C1 segment of cervical spinal cord (tissue), 14 donors: ENCODE results near the gene LACTB.
A peak's percentile ranks its signal among the peaks of the same experiment; 100 is the strongest.

ENCODE experiments used
- DNase-seq, 14 donors: peaks; one replicate each; lab custom pipeline; 2025; lab: John Stamatoyannopoulos, UW

LACTB gene, protein sequence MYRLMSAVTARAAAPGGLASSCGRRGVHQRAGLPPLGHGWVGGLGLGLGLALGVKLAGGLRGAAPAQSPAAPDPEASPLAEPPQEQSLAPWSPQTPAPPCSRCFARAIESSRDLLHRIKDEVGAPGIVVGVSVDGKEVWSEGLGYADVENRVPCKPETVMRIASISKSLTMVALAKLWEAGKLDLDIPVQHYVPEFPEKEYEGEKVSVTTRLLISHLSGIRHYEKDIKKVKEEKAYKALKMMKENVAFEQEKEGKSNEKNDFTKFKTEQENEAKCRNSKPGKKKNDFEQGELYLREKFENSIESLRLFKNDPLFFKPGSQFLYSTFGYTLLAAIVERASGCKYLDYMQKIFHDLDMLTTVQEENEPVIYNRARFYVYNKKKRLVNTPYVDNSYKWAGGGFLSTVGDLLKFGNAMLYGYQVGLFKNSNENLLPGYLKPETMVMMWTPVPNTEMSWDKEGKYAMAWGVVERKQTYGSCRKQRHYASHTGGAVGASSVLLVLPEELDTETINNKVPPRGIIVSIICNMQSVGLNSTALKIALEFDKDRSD

DNA sequence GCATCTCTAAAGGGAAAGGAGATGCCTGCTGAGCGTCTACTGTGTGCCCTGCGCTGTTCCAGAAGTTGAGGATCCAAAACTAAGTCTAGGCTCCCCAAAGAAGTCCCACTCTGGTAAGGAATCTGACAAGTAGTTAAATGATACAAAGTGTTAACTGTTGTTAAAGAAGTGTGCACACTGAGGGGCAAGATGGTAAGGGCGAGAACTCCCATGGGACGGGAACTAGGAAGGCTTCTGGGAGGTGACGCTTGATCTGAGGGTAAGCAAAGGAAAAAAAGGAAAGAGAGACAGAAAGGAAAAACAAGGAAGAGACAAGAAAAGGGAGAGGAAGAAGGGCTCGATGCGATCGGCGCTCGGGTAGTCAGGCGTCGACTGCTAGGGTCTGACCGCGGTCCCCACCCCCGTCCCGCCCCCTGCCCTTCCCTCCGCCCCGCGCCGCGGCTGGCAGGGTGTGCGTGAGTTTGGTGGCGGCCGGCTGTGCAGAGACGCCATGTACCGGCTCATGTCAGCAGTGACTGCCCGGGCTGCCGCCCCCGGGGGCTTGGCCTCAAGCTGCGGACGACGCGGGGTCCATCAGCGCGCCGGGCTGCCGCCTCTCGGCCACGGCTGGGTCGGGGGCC, at the start of gene LACTB:
Gene LACTB, plus strand, starts transcription at position 480 of the 620 bp plus-strand sequence. Its CDS starts 11 bp downstream, at position 491.
- DNase-seq, result peak; percentile 20 to 85 (median 76)

GRCh38 chr15:63072023-63072650, 49.5 kb upstream of the LACTB start:
- DNase-seq, result no peak

DNA sequence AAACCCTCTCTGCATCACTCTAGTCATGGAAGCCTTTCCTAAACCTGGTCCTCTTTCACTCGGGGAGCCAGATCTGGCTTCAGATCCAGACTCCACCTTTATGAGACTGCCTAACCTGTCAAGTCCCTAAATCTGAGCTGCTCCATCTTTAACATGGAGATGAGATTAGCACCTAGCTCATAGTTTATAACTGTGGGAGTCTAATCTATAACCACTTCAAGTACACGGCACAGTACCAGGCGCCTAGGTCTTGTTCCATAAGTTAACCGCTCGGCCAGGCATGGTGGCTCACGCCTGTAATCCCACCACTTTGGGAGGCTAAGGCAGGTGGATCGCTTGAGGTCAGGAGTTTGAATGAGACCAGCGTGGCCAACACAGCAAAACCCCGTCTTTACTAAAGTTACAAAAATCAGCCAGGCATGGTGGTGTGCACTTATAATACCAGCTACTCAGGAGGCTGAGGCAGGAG, 48.8 kb upstream of the LACTB start:
- DNase-seq, result no peak

- no peak for DNase-seq
Observed at GRCh38 chr15:63073497-63074172, 48.0 kb upstream of the LACTB start.

- no peak for DNase-seq
Observed at GRCh38 chr15:63075015-63075983, 46.4 kb upstream of the LACTB start.

DNA sequence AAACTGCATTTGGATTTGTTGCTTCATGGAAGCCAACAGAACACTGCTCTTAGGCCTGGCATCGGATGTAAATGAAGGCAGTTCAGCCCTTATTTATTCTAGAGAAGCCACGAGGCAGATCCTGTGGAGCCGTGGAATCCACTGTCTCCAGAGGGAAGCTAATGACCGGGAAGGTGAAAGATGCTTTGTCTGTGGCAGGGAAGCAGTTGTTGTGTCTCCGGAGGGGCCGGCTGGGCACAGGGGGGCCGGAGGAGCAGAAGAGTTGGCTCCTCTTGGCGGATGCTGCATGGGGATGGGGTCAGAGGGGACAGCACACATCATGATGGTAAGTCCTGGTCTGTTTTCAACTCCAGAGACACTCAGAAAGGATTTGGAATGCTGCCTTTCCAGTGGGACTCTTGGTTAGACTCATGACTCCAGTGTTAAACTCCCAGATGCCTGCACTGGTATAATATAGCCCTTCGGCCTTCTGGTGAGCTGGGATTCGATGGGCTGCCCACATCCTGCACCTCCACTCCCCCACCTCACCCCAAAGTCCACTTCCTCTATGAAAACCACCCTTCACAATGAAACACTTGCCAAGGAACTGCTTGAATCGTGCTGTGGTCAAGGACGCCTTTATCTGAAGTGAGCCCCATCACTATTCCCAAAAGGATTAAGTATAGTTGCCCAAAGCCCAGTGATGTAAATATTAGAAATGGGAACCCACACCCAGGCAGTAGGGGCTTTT, 45.5 kb upstream of the LACTB start:
- DNase-seq, result no peak

- no peak for DNase-seq
Observed at GRCh38 chr15:63076714-63077046, 45.0 kb upstream of the LACTB start.

DNA sequence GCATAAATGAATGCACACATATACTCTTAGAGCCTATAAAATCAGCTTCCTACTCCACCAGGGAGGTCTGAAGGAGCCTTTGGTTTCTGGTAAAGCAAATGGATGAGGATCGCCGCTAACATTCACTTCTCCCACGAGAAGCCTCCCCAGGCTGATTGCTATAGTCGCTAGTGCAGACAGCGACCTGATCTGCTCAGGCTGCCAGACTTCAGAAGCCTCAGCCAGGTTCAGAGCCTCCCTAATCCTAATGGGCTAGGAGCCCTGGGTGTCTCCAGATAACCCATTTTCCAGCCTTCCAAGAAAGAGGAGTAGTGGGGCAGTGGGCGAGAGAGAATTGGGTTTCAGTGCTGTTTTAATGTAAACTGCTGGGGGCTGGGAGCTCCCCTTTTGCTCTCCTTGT, 43.7 kb upstream of the LACTB start:
- DNase-seq, result no peak

DNA sequence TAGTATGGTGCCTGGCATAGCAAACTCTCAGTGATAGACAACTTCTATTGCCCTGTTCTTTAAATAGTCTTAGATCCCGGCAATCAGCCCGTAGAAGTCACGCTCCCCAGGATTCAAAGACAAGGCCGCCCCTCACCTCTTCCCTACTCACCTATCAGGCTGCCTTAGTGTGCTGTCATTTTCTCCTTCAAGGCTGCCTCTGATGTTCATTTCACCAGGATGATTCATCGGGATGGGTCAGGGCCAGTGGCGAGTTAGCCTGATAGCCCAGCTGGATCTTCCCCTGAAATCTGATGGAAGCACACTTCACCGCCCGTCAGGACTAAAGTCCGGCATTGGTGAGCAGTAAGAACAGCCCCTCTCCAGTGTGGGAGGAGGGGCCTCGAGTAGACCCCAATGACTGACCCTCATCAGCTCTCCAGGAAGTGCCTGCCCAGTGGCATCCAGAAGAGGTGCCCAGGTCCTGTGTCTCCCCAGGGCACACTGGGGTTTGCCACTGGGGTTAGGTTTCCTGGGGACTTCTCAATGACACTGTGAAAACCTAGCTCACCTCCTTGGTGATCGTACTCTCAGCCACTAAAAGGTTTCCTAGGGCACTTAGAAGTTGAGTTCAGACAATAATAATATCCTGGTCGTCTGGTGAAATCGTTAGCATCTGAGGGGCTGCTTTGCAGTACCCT, 41.6 kb upstream of the LACTB start:
- DNase-seq, result no peak

- DNase-seq, result peak in 1 of 14 donors; percentile 11
Observed at GRCh38 chr15:63080634-63081250, 40.9 kb upstream of the LACTB start.

- no peak for DNase-seq
Observed at GRCh38 chr15:63082366-63082765, 39.3 kb upstream of the LACTB start.

DNA sequence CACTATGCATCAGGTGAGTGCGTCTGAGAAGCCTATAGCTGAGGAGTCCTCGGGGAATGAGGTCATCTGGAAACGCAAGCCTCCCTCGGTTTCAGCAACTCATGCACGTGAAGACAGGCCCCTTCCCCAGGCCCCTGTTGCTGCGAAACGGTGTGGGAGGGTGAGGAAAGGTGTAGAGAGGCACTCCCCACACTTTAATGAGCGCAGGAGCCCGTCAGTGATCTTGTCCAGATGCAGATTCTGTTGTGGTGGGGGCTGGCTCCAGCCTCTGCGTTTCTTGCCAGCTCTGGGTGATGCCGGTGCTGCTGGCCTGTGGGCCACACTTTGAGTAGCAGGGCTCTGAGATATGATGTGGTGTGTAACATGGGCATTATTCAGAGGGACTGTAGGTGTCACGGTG, 38.6 kb upstream of the LACTB start:
- DNase-seq, result no peak

DNA sequence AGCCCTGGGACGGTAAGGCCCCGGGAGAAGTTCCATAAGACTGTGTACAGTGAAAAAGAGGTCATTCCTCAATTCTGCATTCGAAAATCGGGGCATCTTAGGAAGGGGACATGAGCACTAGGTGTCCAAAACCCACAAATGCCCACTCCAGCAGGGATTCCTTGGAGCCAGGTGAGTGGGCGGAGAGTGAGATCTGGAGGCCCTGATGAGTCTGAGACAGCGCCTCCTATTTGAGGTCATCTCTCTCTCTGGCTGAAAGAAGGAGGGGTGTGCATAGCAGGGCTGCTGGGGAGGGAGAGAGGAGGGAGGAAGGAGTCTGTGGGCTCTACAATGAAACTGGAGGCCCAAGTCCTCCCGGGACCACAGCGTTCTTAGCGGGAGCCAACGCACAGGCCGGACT, 38.1 kb upstream of the LACTB start:
- DNase-seq, result no peak

- no peak for DNase-seq
Observed at GRCh38 chr15:63084806-63085205, 36.9 kb upstream of the LACTB start.

GRCh38 chr15:63085289-63085688, 36.4 kb upstream of the LACTB start:
- no peak for DNase-seq

- no peak for DNase-seq
Observed at GRCh38 chr15:63086271-63086670, 35.4 kb upstream of the LACTB start.

DNA sequence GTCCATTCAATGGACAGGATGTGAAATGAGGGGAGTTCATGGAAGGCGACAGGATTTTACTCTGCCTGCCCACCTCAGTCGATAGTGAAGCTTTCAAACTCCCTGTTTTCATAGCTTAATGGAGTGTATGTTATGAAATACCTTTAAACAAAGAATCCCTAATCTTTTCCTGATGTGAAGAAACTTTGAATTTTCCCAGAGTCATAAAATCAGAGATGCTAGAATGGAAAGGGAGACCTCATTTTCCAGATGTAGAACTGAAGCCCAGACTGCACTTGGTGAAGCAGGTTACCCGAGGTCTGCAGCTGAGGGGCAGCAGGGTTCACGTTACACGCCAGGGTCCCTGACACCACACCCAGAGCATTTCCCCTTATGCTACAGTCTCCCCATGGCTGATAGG, 34.7 kb upstream of the LACTB start:
- no peak for DNase-seq

DNA sequence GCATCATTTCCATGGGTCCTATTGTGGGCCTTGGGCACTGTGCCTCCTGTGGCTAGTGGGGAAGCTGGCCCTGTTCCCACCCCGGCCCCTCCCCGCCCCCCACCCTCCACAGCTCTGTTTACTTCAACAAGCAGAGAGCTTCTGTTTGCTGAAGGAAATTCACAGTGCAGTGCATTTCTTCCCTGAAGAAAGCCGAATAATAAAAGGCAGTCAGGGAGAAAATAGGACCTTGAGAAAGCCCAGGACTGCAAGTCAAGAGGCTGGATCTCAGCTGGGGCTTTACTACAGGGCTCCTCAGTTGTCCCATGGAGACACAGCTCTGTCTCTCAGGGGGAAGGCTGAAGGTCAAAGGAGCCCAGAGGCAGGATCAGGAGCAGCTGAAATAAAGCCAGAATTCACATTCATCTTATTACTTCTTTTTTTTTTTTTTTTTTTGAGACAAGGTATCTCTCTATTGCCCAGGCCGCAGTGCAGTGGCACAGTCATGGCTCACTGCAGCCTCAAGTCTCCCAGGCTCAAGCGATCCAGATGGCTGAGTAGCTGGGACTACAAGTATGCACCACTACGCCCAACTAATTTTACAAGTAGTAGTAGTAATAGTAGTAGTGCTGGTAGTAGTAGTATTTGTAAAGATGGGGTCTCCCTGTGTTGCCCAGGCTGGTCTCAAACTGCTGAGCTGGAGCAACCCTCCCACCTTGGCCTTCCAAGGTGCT, 33.0 kb upstream of the LACTB start:
- no peak for DNase-seq
